Measurements from ENCODE around the gene SH2D3C. TPM values are rescaled to one million over a fixed set of nuclear protein-coding genes. Genes with fewer than 3 reads are reported as not detected.

SH2D3C gene
- total and polyA plus RNA-seq, 2 of the 8 experiments (the other 6 are each of a cell fraction or from before 2014, with no cell fraction given) = 6.4 to 8.1 TPM

GRCh38 chr9:127802576-127803443 is 24.3 kb upstream of the SH2D3C start, which contains the start of gene FPGS (continued):
- TF ChIP-seq ATF2 (IDR thresholded peaks at IDR 0.05; ENCODE audit: low read length) = no peak
- no peak for TF ChIP-seq RFX5 (IDR thresholded peaks at IDR 0.05; ENCODE audit: borderline replicate concordance, low read depth, low read length)
- TF ChIP-seq POLR2AphosphoS5 (IDR thresholded peaks at IDR 0.05; ENCODE audit: low read depth, low read length) = peak; percentile 60; the same call in 1 of the 2 replicates
- 0 out of 3 replicates have a peak, but pooled peaks of 1 of the 2 experiments have one; percentile 15 for TF ChIP-seq EP300 (IDR thresholded peaks at IDR 0.05; ENCODE audit: borderline replicate concordance in 1 of 2, low read depth in 2 of 2, low read length in 2 of 2)
- TF ChIP-seq CHD1 (IDR thresholded peaks at IDR 0.05; ENCODE audit: low read depth, low read length) = no peak
- peak; percentile 14; the same call in 1 of the 2 replicates for TF ChIP-seq CREB1 (IDR thresholded peaks at IDR 0.05)
- TF ChIP-seq PHF8 (conservative IDR thresholded peaks at IDR 0.05; ENCODE audit: low read depth, low read length) = peak; percentile 100
- TF ChIP-seq E2F6 (IDR thresholded peaks at IDR 0.05) = peak; percentile 58
- peak; percentile 46 to 64; a peak in 2 of 4 replicates for TF ChIP-seq SIN3A (conservative IDR thresholded peaks at IDR 0.05 in 1 of 2, IDR thresholded peaks at IDR 0.05 in 1 of 2; ENCODE audit: low read depth in 1 of 2, low read length in 2 of 2)
- no peak for TF ChIP-seq HDAC6 (IDR thresholded peaks at IDR 0.05; ENCODE audit: low read depth, low read length)
- no peak for TF ChIP-seq SIX5 (IDR thresholded peaks at IDR 0.05; ENCODE audit: low read depth, low read length)
- no peak for TF ChIP-seq JUN (IDR thresholded peaks at IDR 0.05; ENCODE audit: low read depth, low read length)
- no peak for TF ChIP-seq SP2 (IDR thresholded peaks at IDR 0.05; ENCODE audit: low read length)
- peak; percentile 79 for TF ChIP-seq TAF1 (IDR thresholded peaks at IDR 0.05; ENCODE audit: low read depth, low read length)
- TF ChIP-seq KDM5A (IDR thresholded peaks at IDR 0.05; ENCODE audit: low read length) = no peak
- TF ChIP-seq POU5F1 (IDR thresholded peaks at IDR 0.05; ENCODE audit: low read depth, low read length) = no peak
- peak; percentile 96 for TF ChIP-seq MAX (IDR thresholded peaks at IDR 0.05)
- no peak for TF ChIP-seq CEBPB (IDR thresholded peaks at IDR 0.05; ENCODE audit: low read depth, low read length)
- TF ChIP-seq JUND (IDR thresholded peaks at IDR 0.05; ENCODE audit: low read length) = no peak
- TF ChIP-seq TAF7 (optimal IDR thresholded peaks at IDR 0.05; ENCODE audit: borderline replicate concordance, low read depth, low read length) = peak; percentile 87
- TF ChIP-seq TBP (IDR thresholded peaks at IDR 0.05; ENCODE audit: low read depth, low read length) = peak; percentile 54
- no peak for TF ChIP-seq SIRT6 (IDR thresholded peaks at IDR 0.05; ENCODE audit: low read length)
